ENCODE results near the gene EFNA5. TPM values are rescaled to one million over a fixed set of nuclear protein-coding genes. Genes with fewer than 3 reads are reported as not detected.

EFNA5 gene
- total RNA-seq, 1 donor from 2014 or later, result 38.9 TPM

GRCh38 chr5:107464416-107464815 lies 206.3 kb downstream of the EFNA5 start:
- no peaks in the 10 kb centered on the region for H3K27me3 Mint-ChIP-seq (ENCODE audit: low read depth)
- TF ChIP-seq CTCF (IDR thresholded peaks at IDR 0.05), result no peak
- H3K4me1 Mint-ChIP-seq (ENCODE audit: low read depth), result peaks cover 60% of the 10 kb centered on the region
- no peaks in the 10 kb centered on the region for H3K36me3 Mint-ChIP-seq (ENCODE audit: low read depth)
- no peak overlapping the region for H3K4me3 Mint-ChIP-seq (ENCODE audit: unreplicated experiment)
- no peak for DNase-seq (ENCODE audit: low spot score)
- H3K27ac Mint-ChIP-seq (ENCODE audit: unreplicated experiment), result peak overlapping the region; percentile 42
- H3K9me3 Mint-ChIP-seq (ENCODE audit: low read depth), result no peaks in the 10 kb centered on the region

- H3K4me3 Mint-ChIP-seq (ENCODE audit: unreplicated experiment), result no peak overlapping the region
- H3K9me3 Mint-ChIP-seq (ENCODE audit: low read depth), result no peaks in the 10 kb centered on the region
- H3K4me1 Mint-ChIP-seq (ENCODE audit: low read depth), result peaks cover 54% of the 10 kb centered on the region
- no peaks in the 10 kb centered on the region for H3K27me3 Mint-ChIP-seq (ENCODE audit: low read depth)
- no peak for DNase-seq (ENCODE audit: low spot score)
- H3K27ac Mint-ChIP-seq (ENCODE audit: unreplicated experiment), result no peak overlapping the region
- no peak for TF ChIP-seq CTCF (IDR thresholded peaks at IDR 0.05)
- H3K36me3 Mint-ChIP-seq (ENCODE audit: low read depth), result no peaks in the 10 kb centered on the region
These were observed 207.0 kb downstream of the EFNA5 start for GRCh38 chr5:107463731-107464130.

- Mint-ChIP-seq H3K9me3 (ENCODE audit: low read depth) (no peaks in the 10 kb centered on the region), H3K36me3 (ENCODE audit: low read depth) (no peaks in the 10 kb centered on the region), H3K27me3 (ENCODE audit: low read depth) (no peaks in the 10 kb centered on the region), H3K4me3 (ENCODE audit: unreplicated experiment) (no peak overlapping the region), H3K27ac (ENCODE audit: unreplicated experiment) (no peak overlapping the region), H3K4me1 (ENCODE audit: low read depth) (peaks cover 46% of the 10 kb centered on the region)
- no peak for TF ChIP-seq CTCF (IDR thresholded peaks at IDR 0.05)
- no peak for DNase-seq (ENCODE audit: low spot score)
These were observed 209.0 kb downstream of the EFNA5 start for GRCh38 chr5:107461770-107462169.

- H3K27ac Mint-ChIP-seq (ENCODE audit: unreplicated experiment), result no peak overlapping the region
- no peaks in the 10 kb centered on the region for H3K27me3 Mint-ChIP-seq (ENCODE audit: low read depth)
These were observed 209.9 kb downstream of the EFNA5 start for GRCh38 chr5:107460789-107461188.

GRCh38 chr5:107459605-107460004 lies 211.1 kb downstream of the EFNA5 start:
- Mint-ChIP-seq H3K4me1 (ENCODE audit: low read depth) (peaks cover 51% of the 10 kb centered on the region), H3K4me3 (ENCODE audit: unreplicated experiment) (no peak overlapping the region), H3K36me3 (ENCODE audit: low read depth) (no peaks in the 10 kb centered on the region), H3K27me3 (ENCODE audit: low read depth) (no peaks in the 10 kb centered on the region), H3K27ac (ENCODE audit: unreplicated experiment) (no peak overlapping the region), H3K9me3 (ENCODE audit: low read depth) (no peaks in the 10 kb centered on the region)
- no peak for DNase-seq (ENCODE audit: low spot score)
- no peak for TF ChIP-seq CTCF (IDR thresholded peaks at IDR 0.05)

More at GRCh38 chr5:107460789-107461188, 209.9 kb downstream of the EFNA5 start:
- no peak for TF ChIP-seq CTCF (IDR thresholded peaks at IDR 0.05)
- Mint-ChIP-seq H3K9me3 (ENCODE audit: low read depth) (no peaks in the 10 kb centered on the region), H3K4me1 (ENCODE audit: low read depth) (peaks cover 46% of the 10 kb centered on the region), H3K4me3 (ENCODE audit: unreplicated experiment) (no peak overlapping the region), H3K36me3 (ENCODE audit: low read depth) (no peaks in the 10 kb centered on the region)
- DNase-seq (ENCODE audit: low spot score), result no peak
